HFF-Myc (cell line): ENCODE measurements around the gene GDPD5.

Experiments used
- DNase-seq: peaks from one replicate; pipeline ENCODE4 v3.0.0-alpha.2; 2011; ENCODE audit warnings: low read depth; ENCODE audit errors: extremely low read depth
- H3K4me3 ChIP-seq: replicated peaks from 2 replicates; pipeline ENCODE4 v1.5.1; 2011; ENCODE audit warnings: low read depth, mild to moderate bottlenecking, control low read depth, low read length
- CTCF ChIP-seq: IDR thresholded peaks from 2 replicates; pipeline ENCODE4 v1.5.1; 2012; ENCODE audit warnings: mild to moderate bottlenecking, low read depth, low read length, control low read depth; ENCODE audit errors: missing control alignments

The GDPD5 gene

DNA sequence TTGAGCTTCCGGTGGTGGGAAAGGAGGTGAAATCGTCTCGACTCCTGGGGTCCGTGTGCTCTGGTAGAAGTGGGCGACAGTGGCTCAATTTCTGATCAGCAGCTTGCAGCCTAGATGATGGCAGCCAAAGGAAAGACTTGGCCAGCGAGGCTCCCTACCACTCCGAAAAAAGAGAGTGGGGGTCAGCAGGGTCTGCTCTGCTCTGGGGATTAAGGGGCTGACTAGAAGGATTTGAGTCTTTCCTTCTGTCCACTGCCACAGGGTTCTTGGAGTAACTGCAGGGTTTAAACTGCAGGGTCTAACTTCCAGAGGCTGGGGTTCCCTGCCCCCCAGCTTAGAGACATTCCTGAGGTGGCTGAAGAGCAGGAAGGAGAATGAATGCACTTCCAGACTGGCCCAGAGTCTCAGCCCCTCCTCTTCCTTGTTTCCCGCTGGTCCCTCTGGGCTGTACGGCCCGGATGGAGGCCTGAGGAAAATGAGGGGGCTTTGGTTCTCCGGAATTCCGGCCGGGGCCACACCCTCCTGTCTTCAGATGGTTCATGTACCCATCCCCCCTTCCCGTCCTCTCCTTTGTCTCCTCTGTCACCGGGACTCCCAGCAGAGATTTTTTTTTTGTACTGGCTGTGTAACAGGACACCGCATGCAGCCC is 37.2 kb upstream of the GDPD5 start:
- TF ChIP-seq CTCF: no peak
- peak; percentile 73 for DNase-seq
- peak overlapping the region; percentile 77 for H3K4me3 ChIP-seq

DNA sequence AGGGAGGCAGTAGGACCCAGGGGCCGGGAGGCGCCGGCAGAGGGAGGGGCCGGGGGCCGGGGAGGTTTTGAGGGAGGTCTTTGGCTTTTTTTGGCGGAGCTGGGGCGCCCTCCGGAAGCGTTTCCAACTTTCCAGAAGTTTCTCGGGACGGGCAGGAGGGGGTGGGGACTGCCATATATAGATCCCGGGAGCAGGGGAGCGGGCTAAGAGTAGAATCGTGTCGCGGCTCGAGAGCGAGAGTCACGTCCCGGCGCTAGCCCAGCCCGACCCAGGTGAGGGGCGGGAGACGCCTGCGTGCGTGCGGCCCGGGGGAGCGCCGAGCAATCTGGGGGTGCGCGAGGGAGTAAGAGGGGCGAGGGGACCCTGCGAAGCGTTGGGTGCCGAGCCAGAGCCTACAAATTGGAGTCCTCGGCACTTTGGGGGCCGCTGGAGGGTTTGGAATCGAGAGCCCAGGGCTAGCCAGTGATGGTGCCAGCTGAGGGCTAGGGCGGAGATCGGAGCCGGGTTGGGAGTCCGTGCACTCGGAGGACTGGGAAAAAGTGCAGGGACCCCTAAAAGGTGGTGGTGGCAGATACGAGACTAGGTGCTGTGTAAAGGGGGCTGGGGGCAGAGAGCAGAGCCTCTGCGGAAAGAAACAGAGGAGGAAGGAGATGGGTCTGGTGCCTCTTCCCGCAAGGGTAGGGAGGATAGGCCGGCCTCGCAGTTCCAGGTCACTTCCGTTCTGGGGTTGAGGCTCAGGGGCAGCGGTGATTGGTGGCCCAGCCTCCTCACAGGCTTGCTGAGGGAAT is 36.5 kb upstream of the GDPD5 start, which contains the start of gene SERPINH1:
Gene SERPINH1, plus strand, starts transcription at position 206 of the 788 bp plus-strand sequence. CDS start 4,097 bp downstream, outside the sequence.
- DNase-seq: no peak
- H3K4me3 ChIP-seq: peak within 1 kb of the TSS; percentile 77
- no peak for TF ChIP-seq CTCF

GRCh38 chr11:75561426-75562047 is 35.8 kb upstream of the GDPD5 start:
- H3K4me3 ChIP-seq: peak overlapping the region; percentile 77
- no peak for TF ChIP-seq CTCF
- DNase-seq: no peak

- H3K4me3 ChIP-seq: no peak overlapping the region
- TF ChIP-seq CTCF: no peak
- DNase-seq: no peak
Measured at GRCh38 chr11:75560644-75561043, 34.9 kb upstream of the GDPD5 start.

- H3K4me3 ChIP-seq: no peak overlapping the region; the same call in 1 of the 2 replicates
- DNase-seq: no peak
Measured at GRCh38 chr11:75558939-75559843, 33.5 kb upstream of the GDPD5 start.

More at GRCh38 chr11:75558939-75559843, 33.5 kb upstream of the GDPD5 start:
- TF ChIP-seq CTCF: no peak
